DMS79 (cell line): Measurements from ENCODE around the gene ASIC1.

Experiments used
- DNase-seq: peaks from one replicate; lab custom pipeline; 2025; lab: John Stamatoyannopoulos, UW

The ASIC1 gene

GRCh38 chr12:50085615-50086072 lies 28.2 kb downstream of the ASIC1 start:
- DNase-seq: no peak

- DNase-seq: no peak
These were observed 28.8 kb downstream of the ASIC1 start for GRCh38 chr12:50086148-50086547.

GRCh38 chr12:50087151-50087550 lies 29.8 kb downstream of the ASIC1 start:
- DNase-seq: no peak

- no peak for DNase-seq
These were observed 30.6 kb downstream of the ASIC1 start for GRCh38 chr12:50087995-50088394.

DNA sequence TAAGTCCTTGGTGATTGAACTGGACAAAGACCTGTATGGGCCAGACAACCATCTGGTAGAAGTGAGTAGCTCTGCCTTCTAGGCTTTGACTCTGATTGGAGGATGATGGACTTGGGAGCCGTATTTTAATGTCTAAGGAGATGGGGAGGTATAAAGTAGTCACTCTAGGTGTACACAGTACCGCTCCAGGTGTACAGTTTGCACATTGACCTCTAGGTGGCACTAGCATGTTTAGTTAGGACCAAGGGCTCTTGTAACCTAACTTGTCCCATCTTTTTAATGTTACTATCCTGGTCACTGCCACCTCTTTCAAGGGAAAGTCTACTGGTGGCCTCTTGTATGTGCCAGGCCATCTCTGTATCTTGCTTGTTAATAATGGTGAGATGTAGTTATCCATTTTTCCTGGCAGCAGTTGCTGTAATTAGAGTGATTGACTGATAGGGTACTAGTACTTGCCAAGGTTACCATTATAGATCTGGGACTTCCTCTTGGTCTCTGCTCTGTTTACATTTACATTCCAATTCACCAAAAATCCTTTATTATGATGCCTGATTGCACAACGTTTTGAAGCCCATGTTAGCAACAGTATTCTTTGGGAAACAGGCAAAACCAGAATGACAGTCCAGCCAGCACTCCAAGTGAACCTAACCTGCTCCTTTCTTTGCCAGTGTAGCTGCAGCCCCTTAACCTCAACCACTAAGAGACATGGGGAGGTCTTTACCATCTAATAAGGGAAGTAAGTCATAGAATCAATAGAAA lies 31.4 kb downstream of the ASIC1 start:
- peak; percentile 27 for DNase-seq

DNA sequence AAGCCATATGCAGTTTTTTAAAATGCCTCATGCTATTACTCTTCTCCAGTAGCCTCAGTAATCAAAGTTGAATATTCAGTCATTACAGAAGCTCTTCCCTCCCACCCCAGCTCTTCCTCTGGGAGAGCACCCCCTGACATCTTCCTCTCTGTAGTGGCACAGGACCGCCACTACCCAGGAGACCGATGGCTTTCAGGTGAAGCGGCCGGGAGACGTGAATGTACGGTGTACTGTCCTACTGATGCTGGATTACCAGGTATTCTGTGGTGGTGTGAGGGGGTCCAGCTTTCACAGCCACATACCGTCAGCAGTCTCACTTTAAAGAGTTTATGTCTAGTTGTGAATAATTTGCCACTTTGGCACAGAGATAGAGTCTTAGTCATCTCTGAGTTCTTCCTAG lies 32.3 kb downstream of the ASIC1 start:
- no peak for DNase-seq

GRCh38 chr12:50090391-50090790 lies 33.0 kb downstream of the ASIC1 start:
- DNase-seq: no peak

DNA sequence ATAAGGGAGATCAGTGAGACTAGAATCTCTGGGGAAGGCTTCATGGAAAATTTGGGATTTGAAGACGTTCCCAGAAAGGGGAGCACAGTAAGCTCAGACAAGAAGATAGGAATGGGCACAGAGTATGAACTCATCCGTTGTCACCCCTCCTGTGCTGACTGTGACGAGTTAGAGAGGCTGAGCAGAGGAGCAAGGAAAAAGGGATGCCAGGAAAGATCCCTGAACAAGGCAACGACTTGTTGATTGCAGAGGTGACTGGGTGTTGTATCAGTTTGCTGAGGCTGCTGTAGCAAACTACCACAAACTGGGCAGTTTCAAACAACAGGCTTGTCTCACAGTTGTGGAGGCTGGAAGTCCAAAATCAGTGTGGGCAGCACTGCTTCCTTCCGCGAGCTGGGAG lies 40.6 kb downstream of the ASIC1 start:
- no peak for DNase-seq

DNA sequence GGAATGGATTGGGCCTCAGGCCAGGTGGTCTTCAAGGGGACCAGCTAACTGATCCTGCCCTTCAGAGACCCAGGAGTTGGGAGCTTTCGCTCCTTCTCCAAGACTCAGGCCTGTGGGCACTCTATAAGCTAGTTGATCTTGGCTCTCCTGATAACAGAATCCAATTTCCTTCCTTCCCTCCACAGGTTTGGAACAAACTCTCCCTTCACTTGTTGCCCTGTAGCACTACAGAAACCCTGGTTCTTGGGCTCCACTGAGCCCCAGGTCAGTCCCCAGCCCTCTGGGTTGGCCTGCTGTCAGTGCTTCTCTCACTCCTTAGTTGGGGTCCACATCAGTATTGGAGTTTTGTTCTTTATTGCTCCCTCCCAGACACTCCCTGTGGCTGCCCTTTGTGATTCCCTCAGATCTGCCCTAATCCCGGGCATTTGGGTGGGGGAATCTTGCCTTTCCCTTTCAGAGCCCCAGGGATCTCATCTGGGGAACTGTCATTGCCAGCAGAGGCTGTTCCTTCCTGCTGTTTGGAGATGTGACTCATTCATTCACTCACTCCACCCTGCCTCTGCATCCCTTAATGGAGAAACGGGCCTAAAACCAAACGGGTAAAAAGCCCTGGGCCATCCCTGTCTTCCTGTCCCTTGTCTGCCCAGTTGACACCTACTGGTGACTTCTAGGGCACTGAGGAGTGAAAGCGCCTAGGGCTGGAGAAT lies 42.1 kb downstream of the ASIC1 start:
- DNase-seq: no peak

- DNase-seq: no peak
These were observed 43.2 kb downstream of the ASIC1 start for GRCh38 chr12:50100561-50100960.

DNA sequence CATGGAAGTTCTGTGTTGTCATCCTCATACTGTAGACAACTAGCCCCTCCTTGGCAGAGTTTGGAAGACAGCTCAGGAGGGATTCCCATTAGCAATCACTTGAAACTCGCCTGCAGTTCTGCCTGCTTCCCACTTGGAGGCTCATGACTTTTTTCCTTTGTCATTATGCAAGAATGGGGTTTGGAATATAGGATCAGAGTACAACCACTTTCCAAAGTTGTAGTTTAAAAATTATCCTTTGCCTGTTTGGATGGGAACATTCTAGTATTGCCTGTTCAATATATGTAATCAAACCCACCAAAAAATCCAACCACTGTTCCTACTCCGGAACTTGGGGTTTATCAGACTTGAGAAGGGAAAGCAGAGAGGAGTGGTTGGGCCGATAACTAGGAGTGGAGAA lies 44.3 kb downstream of the ASIC1 start:
- DNase-seq: no peak

DNA sequence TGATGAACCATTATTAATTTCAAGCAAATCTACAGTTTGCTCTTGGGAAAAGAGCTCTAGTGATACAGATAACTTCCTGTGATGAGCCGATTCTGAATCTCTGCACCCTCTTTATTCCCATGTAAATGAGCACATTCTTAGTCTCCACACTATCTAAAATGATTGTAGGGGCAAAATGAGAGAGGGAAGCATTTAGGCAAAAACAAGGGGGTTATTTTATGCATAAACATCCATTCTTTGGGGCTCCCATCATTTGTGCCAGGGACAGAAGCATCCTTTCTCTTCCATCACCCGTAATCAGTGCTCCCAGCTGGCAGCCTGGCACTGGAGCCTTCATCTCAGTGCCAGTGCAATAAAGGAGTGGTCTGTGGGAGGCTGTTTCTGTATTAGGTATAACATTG lies 44.7 kb downstream of the ASIC1 start:
- no peak for DNase-seq

DNA sequence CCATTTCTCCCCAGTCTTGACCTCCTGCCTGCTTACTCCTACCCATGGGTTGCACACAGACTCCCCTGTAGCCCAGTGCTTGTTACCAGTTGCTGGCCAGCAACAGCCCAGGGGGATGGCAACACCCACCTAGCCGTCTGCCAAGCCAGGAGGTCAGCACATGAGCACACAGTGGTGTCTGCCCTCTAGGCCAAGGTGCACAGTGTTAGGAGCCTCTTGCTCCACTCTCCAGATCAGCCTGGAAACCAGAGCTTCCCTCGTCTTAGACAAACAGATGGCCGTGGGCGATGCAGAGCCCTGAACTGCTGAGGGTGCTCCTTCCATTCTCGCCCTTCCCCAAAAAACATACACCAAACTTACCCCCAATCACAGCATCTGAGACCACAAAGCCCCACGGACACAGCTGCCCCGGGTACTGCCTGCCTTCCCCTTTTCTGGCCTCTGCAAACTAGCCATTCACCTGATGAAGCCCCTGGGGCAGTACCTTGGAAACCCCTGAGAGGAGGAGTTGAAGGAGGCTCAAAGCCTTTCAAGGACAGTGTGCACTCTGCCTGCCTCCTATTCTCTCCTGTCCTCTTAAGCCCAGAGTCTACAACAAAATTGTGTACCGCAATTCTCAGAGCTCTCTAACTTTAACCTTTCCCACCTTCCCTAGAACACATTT lies 45.4 kb downstream of the ASIC1 start:
- DNase-seq: no peak

DNA sequence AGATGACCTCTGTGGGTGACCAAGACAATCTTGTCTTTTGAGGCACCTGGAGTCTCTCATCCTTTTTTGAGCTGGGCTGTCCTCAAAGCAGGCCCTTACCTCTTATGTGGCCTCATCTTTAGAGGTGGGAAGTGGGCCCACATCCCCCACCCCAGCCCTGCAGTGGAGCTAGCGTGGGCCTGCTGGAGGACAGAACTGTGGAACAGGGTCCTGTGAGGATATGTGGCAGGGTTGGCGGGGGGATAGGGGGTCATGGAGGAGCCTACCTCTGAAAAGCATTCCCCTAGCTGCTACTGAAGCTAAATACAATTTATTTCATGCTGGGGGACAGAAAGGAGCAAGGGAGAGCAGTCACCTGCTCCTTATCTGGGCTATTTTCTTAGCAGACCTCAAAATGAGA lies 46.0 kb downstream of the ASIC1 start:
- DNase-seq: no peak

DNA sequence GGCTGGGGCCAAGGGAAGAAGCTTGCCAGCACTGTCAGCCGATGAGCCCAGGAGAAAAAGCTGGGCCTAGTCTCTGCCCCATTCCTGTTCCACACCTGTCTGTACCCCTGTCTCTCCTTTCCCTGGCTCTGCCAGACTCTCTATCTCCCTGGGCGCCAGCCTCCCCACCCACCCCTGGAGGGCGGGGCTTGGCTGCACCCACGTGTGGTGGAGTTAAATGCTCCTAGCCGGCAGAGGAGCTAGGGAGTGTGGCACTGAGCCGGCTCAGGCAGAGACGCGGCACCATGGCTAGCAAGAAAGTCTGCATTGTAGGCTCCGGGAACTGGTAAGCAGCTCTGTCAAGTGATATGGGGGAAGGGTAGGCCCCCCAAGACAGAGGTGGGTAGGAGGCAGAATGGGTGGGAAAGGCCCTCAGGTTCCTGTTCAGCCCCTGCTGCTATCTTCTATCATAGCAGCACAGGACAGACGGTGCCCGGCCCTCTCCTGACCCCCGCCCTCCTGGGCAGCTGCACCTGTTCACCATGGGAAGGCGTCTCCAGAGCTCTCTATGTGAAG lies 46.4 kb downstream of the ASIC1 start, which contains the start of gene GPD1:
Gene GPD1 (plus strand): TSS at position 242 of the 555 bp plus-strand sequence. CDS start 43 bp downstream, at position 285.
- peak; percentile 81 for DNase-seq

- no peak for DNase-seq
These were observed 47.3 kb downstream of the ASIC1 start for GRCh38 chr12:50104417-50105366.

- no peak for DNase-seq
These were observed 48.6 kb downstream of the ASIC1 start for GRCh38 chr12:50105913-50106450.

GRCh38 chr12:50106907-50107306 lies 49.5 kb downstream of the ASIC1 start:
- DNase-seq: no peak

GRCh38 chr12:50107416-50108268 lies 50.2 kb downstream of the ASIC1 start:
- peak; percentile 16 for DNase-seq

- no peak for DNase-seq
These were observed 51.9 kb downstream of the ASIC1 start for GRCh38 chr12:50109319-50109718.
